ENCODE measurements around the gene CD300LF. TPM values are rescaled to one million over a fixed set of nuclear protein-coding genes. Genes with fewer than 3 reads are reported as not detected.

Gene CD300LF
- total and polyA plus RNA-seq, 2 experiments from 2014 or later: 0.44 TPM; not detected in 1

DNA sequence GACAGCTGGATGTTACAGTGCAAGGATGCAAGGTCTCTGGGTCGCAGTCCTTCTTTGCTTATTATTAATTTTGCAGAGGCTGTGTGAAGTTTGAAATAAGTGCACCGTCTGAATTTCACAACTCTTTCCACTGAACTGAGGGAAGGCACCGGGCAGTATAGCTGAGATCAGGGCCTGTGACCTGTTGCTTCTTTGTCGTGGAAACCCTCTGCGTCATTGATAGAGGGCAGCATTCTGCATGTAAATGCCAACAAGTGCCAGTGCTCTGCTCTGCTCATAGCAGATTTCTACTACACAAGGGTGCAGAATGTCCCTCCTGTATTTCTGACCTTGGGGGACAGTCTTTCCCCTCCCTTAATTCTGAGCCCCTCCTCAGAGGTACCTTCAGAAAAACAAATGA, 26.0 kb downstream of the CD300LF start:
- H3K27me3 ChIP-seq: peaks cover 7% of the 10 kb centered on the region
- no peaks in the 10 kb centered on the region for H4K20me1 ChIP-seq (ENCODE audit: insufficient read depth, poor library complexity, severe bottlenecking)
- no peak overlapping the region for H3K27ac ChIP-seq
- no peaks in the 10 kb centered on the region for H3K79me2 ChIP-seq
- H3K4me2 ChIP-seq: no peak overlapping the region
- H3K9me3 ChIP-seq (ENCODE audit: low read depth): no peaks in the 10 kb centered on the region
- no peak for DNase-seq (ENCODE audit: low spot score)
- H3K36me3 ChIP-seq (replicated peaks; ENCODE audit: insufficient read depth, low read depth): no peaks in the 10 kb centered on the region
- H3K4me1 ChIP-seq (ENCODE audit: insufficient read depth): no peaks in the 10 kb centered on the region
- TF ChIP-seq EZH2 (IDR thresholded peaks at IDR 0.05; ENCODE audit: borderline replicate concordance): no peak
- no peak for TF ChIP-seq EZH2phosphoT487 (IDR thresholded peaks at IDR 0.05; ENCODE audit: low read depth, severe bottlenecking, unreplicated experiment)
- TF ChIP-seq, protein P1, sequence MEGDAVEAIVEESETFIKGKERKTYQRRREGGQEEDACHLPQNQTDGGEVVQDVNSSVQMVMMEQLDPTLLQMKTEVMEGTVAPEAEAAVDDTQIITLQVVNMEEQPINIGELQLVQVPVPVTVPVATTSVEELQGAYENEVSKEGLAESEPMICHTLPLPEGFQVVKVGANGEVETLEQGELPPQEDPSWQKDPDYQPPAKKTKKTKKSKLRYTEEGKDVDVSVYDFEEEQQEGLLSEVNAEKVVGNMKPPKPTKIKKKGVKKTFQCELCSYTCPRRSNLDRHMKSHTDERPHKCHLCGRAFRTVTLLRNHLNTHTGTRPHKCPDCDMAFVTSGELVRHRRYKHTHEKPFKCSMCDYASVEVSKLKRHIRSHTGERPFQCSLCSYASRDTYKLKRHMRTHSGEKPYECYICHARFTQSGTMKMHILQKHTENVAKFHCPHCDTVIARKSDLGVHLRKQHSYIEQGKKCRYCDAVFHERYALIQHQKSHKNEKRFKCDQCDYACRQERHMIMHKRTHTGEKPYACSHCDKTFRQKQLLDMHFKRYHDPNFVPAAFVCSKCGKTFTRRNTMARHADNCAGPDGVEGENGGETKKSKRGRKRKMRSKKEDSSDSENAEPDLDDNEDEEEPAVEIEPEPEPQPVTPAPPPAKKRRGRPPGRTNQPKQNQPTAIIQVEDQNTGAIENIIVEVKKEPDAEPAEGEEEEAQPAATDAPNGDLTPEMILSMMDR (IDR thresholded peaks at IDR 0.05; ENCODE audit: poor library complexity): no peak
- 71% methylated on average over 5 of the region's 5 CpGs for WGBS (ENCODE audit: low lambda C conversion rate, missing lambda C conversion rate)
- H2AFZ ChIP-seq: no peak overlapping the region
- H3K4me3 ChIP-seq: no peak overlapping the region
- H3K9me2 ChIP-seq (replicated peaks; ENCODE audit: insufficient read depth): no peaks in the 10 kb centered on the region

DNA sequence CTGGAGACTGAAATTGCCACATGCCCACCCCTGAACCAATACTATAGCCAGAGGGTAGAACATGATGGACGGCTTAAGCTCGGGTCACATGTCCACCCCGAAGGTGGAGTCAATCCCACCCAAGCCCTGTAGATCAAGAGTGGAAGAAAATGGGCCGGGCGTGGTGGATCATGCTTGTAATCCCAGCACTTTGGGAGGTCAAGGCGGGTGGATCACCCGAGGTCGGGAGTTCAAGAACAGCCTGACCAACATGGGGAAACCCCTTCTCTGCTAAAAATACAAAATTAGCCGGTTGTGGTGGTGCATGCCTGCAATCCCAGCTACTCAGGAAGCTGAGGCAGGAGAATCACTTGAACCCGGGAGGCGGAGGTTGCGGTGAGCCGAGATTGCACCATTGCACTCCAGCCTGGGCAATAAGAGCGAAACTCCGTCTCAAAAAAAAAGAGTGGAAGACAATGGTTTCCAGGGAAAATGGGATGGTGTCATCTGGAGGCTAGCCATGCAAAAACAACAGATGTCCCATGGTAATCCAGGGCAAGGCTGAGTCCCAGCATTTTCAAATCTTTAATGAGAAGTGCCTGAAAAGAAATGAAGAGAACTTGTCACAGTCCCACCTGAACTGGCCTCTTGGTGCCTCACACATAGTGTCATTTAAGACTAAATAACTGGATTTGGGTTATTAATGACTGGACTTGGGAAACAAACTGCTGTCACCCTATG, 30.1 kb downstream of the CD300LF start:
- no peaks in the 10 kb centered on the region for H3K36me3 ChIP-seq (replicated peaks; ENCODE audit: insufficient read depth, low read depth)
- 83% methylated on average over 15 of the region's 15 CpGs for WGBS (ENCODE audit: low lambda C conversion rate, missing lambda C conversion rate)

GRCh38 chr17:74682028-74682427, 30.7 kb downstream of the CD300LF start:
- Histone ChIP-seq H3K27ac (no peak overlapping the region), H2AFZ (no peak overlapping the region), H3K4me3 (no peak overlapping the region), H3K4me1 (ENCODE audit: insufficient read depth) (peaks cover 4% of the 10 kb centered on the region), H3K27me3 (peaks cover 7% of the 10 kb centered on the region), H3K9me3 (ENCODE audit: low read depth) (no peaks in the 10 kb centered on the region), H3K4me2 (no peak overlapping the region), H3K9me2 (replicated peaks; ENCODE audit: insufficient read depth) (no peaks in the 10 kb centered on the region), H4K20me1 (ENCODE audit: insufficient read depth, poor library complexity, severe bottlenecking) (no peaks in the 10 kb centered on the region), H3K36me3 (replicated peaks; ENCODE audit: insufficient read depth, low read depth) (no peaks in the 10 kb centered on the region), H3K79me2 (no peaks in the 10 kb centered on the region)
- WGBS (ENCODE audit: low lambda C conversion rate, missing lambda C conversion rate): 81% methylated on average over 6 of the region's 6 CpGs
- TF ChIP-seq, protein P1 (IDR thresholded peaks at IDR 0.05; ENCODE audit: poor library complexity): no peak
- TF ChIP-seq EZH2 (IDR thresholded peaks at IDR 0.05; ENCODE audit: borderline replicate concordance): no peak
- TF ChIP-seq EZH2phosphoT487 (IDR thresholded peaks at IDR 0.05; ENCODE audit: low read depth, severe bottlenecking, unreplicated experiment): no peak
- no peak for DNase-seq (ENCODE audit: low spot score)

More for the DNA sequence above, 30.1 kb downstream of the CD300LF start:
- Histone ChIP-seq H3K9me3 (ENCODE audit: low read depth) (no peaks in the 10 kb centered on the region), H3K4me3 (no peak overlapping the region), H4K20me1 (ENCODE audit: insufficient read depth, poor library complexity, severe bottlenecking) (no peaks in the 10 kb centered on the region), H3K27me3 (peaks cover 7% of the 10 kb centered on the region), H3K79me2 (no peaks in the 10 kb centered on the region), H3K4me1 (ENCODE audit: insufficient read depth) (peaks cover 4% of the 10 kb centered on the region), H3K27ac (no peak overlapping the region), H3K9me2 (replicated peaks; ENCODE audit: insufficient read depth) (no peaks in the 10 kb centered on the region), H2AFZ (no peak overlapping the region), H3K4me2 (no peak overlapping the region)
- TF ChIP-seq, protein P1 (IDR thresholded peaks at IDR 0.05; ENCODE audit: poor library complexity): no peak
- no peak for TF ChIP-seq EZH2 (IDR thresholded peaks at IDR 0.05; ENCODE audit: borderline replicate concordance)
- no peak for TF ChIP-seq EZH2phosphoT487 (IDR thresholded peaks at IDR 0.05; ENCODE audit: low read depth, severe bottlenecking, unreplicated experiment)
- DNase-seq (ENCODE audit: low spot score): no peak

Data from hepatocyte (in vitro differentiated cells).